Spleen (tissue), 11 donors: ENCODE data around the gene KIF26B. TPM values are rescaled to one million over a fixed set of nuclear protein-coding genes. Genes with fewer than 3 reads are reported as not detected.

ENCODE experiments used
- DNase-seq: peaks from one replicate; pipeline ENCODE4 v3.0.0-alpha.2; 2020
- H3K27ac ChIP-seq, 8 donors: fragments of 200-600 bp; sonication (generic) in 7 of 8; 1 replicate in 4 of 8; 2 replicates in 4 of 8; pipeline versions ENCODE4 v1.5.0 to v1.8.0; 2016 to 2021; ENCODE audit warnings: inconsistent platforms in 4 of 8, mild to moderate bottlenecking in 4 of 8, moderate library complexity in 1 of 8
- H3K27me3 ChIP-seq, 7 donors: fragments of 200-600 bp; sonication (generic) in 6 of 7; replicated peaks in 1 of 7; 1 replicate in 4 of 7; 2 replicates in 3 of 7; pipeline versions ENCODE4 v1.5.0 to v1.8.0; 2016 to 2021; ENCODE audit warnings: inconsistent platforms in 3 of 7, mild to moderate bottlenecking in 1 of 7
- H3K36me3 ChIP-seq, 6 donors: fragments of 200-600 bp; sonication (generic) in 5 of 6; 1 replicate in 4 of 6; 2 replicates in 2 of 6; pipeline versions ENCODE4 v1.5.0 to v1.8.0; 2016 to 2021; ENCODE audit warnings: inconsistent platforms in 2 of 6
- H3K4me1 ChIP-seq, 6 donors: fragments of 200-600 bp; sonication (generic) in 5 of 6; 1 replicate in 3 of 6; 2 replicates in 3 of 6; pipeline versions ENCODE4 v1.5.0 to v1.8.0; 2016 to 2021; ENCODE audit warnings: inconsistent platforms in 3 of 6
- H3K4me3 ChIP-seq, 8 donors: fragments of 200-600 bp; sonication (generic) in 7 of 8; 1 replicate in 4 of 8; 2 replicates in 4 of 8; pipeline versions ENCODE4 v1.5.0 to v1.8.0; 2016 to 2021; ENCODE audit warnings: inconsistent platforms in 4 of 8, mild to moderate bottlenecking in 4 of 8, moderate library complexity in 2 of 8
- H3K9me3 ChIP-seq, 8 donors: fragments of 200-600 bp; sonication (generic) in 7 of 8; 1 replicate in 4 of 8; 2 replicates in 4 of 8; pipeline versions ENCODE4 v1.5.0 to v1.8.0; 2016 to 2021; ENCODE audit warnings: inconsistent platforms in 4 of 8
- CTCF ChIP-seq, 11 experiments: fragments of 200-600 bp in 7 of 11; fragments of 450-650 bp in 4 of 11; sonication (generic) in 4 of 11; IDR thresholded peaks in 8 of 11; conservative IDR thresholded peaks in 3 of 11; 1 replicate in 7 of 11; 2 replicates in 4 of 11; pipeline versions ENCODE4 v1.4.0 to v1.8.0; 2016 to 2021; ENCODE audit warnings: antibody characterized with exemption in 11 of 11, inconsistent platforms in 4 of 11, mild to moderate bottlenecking in 1 of 11
- POLR2A ChIP-seq, 3 donors: fragments of 450-650 bp; IDR thresholded peaks; one replicate each; pipeline ENCODE4 v1.5.1; 2017; ENCODE audit warnings: antibody characterized with exemption in 3 of 3, mild to moderate bottlenecking in 1 of 3
- POLR2AphosphoS5 ChIP-seq, 3 donors: sonication (generic); formaldehyde crosslinking; IDR thresholded peaks; one replicate each; pipeline ENCODE4 v1.5.1; 2017; ENCODE audit warnings: antibody characterized with exemption in 3 of 3
- WGBS, 5 donors: extraction: QIAGEN DNeasy Blood & Tissue Kit in 3 of 5; methylation state at CpG; one replicate each; pipeline versions ENCODE4 v1.1.5 to v1.1.7; 2013 to 2018; 5-methylcytosine and 5-hydroxymethylcytosine counted together
- intact Hi-C: fragments of 100-400 bp; cut with DNase I; formaldehyde crosslinking; loops from one replicate; pipeline ENCODE4 v1.15.0; 2023; ENCODE audit warnings: low total_unique reads
- polyA plus RNA-seq, 3 donors: library from polyadenylated mRNA; stranded (reverse); fragments of 200-250 nt; gene quantifications; one replicate each; pipeline ENCODE4 v1.2.1, GENCODE V29; 2013
- total RNA-seq, 7 donors: library from RNA; depleted of rRNA in 3 of 7; stranded (reverse); fragments of >200 nt in 3 of 7; fragmentation: NEBNext Ultra II Directional in 4 of 7; extraction: Animal tissue kit (Norgen Biotek cat#: 25700) in 4 of 7; gene quantifications; one replicate each; pipeline versions ENCODE4 v1.1.0 to v1.2.1, GENCODE V29; 2016 to 2021
- donor health status: healthy with polysubstance abuse.
- donor health status: DM: no; HTN: no; CAD: no; lungs with moderate emphysema.
- donor health status: DM: no; HTN: no; CAD: no.
- donor health status: Bipolar disorder and iron deficiency.
- donor health status: healthy.
- donor health status: DM: no; HTN: no; CAD: no.
- donor health status: DM: yes; HTN: yes; CAD: no.

The KIF26B gene
- total and polyA plus RNA-seq, 10 donors: 0.07 to 4.5 (median 0.60) TPM; not detected in 1

GRCh38 chr1:245585252-245585959 lies 430.6 kb downstream of the KIF26B start:
- no peak overlapping the region for H3K4me3 ChIP-seq
- no peak for TF ChIP-seq POLR2A (IDR thresholded peaks at IDR 0.05)
- TF ChIP-seq POLR2AphosphoS5 (IDR thresholded peaks at IDR 0.05): no peak
- no peak for TF ChIP-seq CTCF (IDR thresholded peaks at IDR 0.05 in 8 of 11, conservative IDR thresholded peaks at IDR 0.05 in 3 of 11)
- WGBS, 5 donors: 80 to 87% (median 84%) methylated on average over 11 of the region's 11 CpGs
- no peaks in the 10 kb centered on the region for H3K9me3 ChIP-seq
- DNase-seq: no peak
- intact Hi-C loops: no loop called here
- no peak overlapping the region for H3K27ac ChIP-seq
- H3K4me1 ChIP-seq: no peaks in the 10 kb centered on the region
- no peaks in the 10 kb centered on the region for H3K36me3 ChIP-seq
- no peaks in the 10 kb centered on the region for H3K27me3 ChIP-seq

GRCh38 chr1:245587435-245588115 lies 432.8 kb downstream of the KIF26B start:
- Histone ChIP-seq H3K4me1 (no peaks in the 10 kb centered on the region), H3K27me3 (no peaks in the 10 kb centered on the region), H3K4me3 (no peak overlapping the region), H3K27ac (no peak overlapping the region), H3K36me3 (no peaks in the 10 kb centered on the region), H3K9me3 (no peaks in the 10 kb centered on the region)
- intact Hi-C loops: no loop called here
- WGBS, 5 donors: 78 to 89% (median 81%) methylated on average over 11 of the region's 11 CpGs
- TF ChIP-seq POLR2A (IDR thresholded peaks at IDR 0.05): no peak
- no peak for TF ChIP-seq POLR2AphosphoS5 (IDR thresholded peaks at IDR 0.05)
- no peak for TF ChIP-seq CTCF (IDR thresholded peaks at IDR 0.05 in 8 of 11, conservative IDR thresholded peaks at IDR 0.05 in 3 of 11)
- DNase-seq: no peak

DNA sequence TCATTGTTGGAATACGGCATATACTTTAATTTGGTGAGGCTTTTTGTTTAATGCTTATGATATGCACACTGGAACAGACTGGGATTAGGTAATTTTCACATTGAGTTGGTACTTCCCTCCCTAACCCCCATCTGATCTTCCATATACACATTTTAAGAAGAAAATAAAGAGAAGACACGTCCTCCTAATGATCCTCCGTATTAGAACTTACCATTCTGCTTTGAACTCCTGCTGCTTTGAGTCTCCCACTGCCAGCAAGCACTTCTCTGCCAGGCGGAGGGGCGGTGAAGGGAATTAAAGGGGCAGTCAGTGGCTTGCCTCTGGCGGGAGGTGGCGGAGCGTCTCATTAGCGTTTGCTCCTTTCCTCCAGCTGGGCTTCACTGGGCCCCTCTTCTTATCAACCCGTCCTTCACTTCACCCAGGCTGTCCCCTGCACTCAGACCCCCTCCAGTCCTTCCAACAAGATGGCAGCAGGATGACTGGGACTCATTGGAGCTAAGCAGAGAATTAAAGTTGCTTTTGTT lies 433.4 kb downstream of the KIF26B start:
- 86 to 95% (median 91%) methylated on average over 10 of the region's 10 CpGs for WGBS, 5 donors
- DNase-seq: no peak
- Histone ChIP-seq H3K27me3 (no peaks in the 10 kb centered on the region), H3K36me3 (no peaks in the 10 kb centered on the region), H3K4me3 (no peak overlapping the region), H3K4me1 (no peaks in the 10 kb centered on the region), H3K27ac (no peak overlapping the region), H3K9me3 (no peaks in the 10 kb centered on the region)
- intact Hi-C loops: no loop called here
- no peak for TF ChIP-seq POLR2A (IDR thresholded peaks at IDR 0.05)
- no peak for TF ChIP-seq CTCF (IDR thresholded peaks at IDR 0.05 in 8 of 11, conservative IDR thresholded peaks at IDR 0.05 in 3 of 11)
- no peak for TF ChIP-seq POLR2AphosphoS5 (IDR thresholded peaks at IDR 0.05)

GRCh38 chr1:245589316-245589715 lies 434.5 kb downstream of the KIF26B start:
- H3K4me3 ChIP-seq: no peak overlapping the region
- no peaks in the 10 kb centered on the region for H3K27me3 ChIP-seq
- 89 to 95% (median 92%) methylated on average over 12 of the region's 12 CpGs for WGBS, 5 donors
- intact Hi-C loops: no loop called here
- no peaks in the 10 kb centered on the region for H3K36me3 ChIP-seq
- peaks cover 0 to 6% (median 0%) of the 10 kb centered on the region in 8 donors for H3K9me3 ChIP-seq
- H3K4me1 ChIP-seq: no peaks in the 10 kb centered on the region
- TF ChIP-seq POLR2AphosphoS5 (IDR thresholded peaks at IDR 0.05) (no peak), POLR2A (IDR thresholded peaks at IDR 0.05) (no peak), CTCF (IDR thresholded peaks at IDR 0.05 in 8 of 11, conservative IDR thresholded peaks at IDR 0.05 in 3 of 11) (no peak)
- DNase-seq: no peak
- no peak overlapping the region for H3K27ac ChIP-seq
